HG02970 (cell line): ENCODE measurements around the gene CTU1.
"Not testable (repeated sequence)": the region's sequence is repeated elsewhere in the genome, so short reads cannot be mapped to it uniquely, and the experiment has no call there.

Experiments used
- ATAC-seq: cut with Tn5 transposase; IDR thresholded peaks from one replicate; pipeline ENCODE4 v1.9.1; 2021; ENCODE audit warnings: mild to moderate bottlenecking, moderate library complexity, moderate number of reproducible peaks; ENCODE audit not compliant: unreplicated experiment, low FRiP score

CTU1 gene

GRCh38 chr19:51108066-51108804 is at the start of gene CTU1:
Gene CTU1 (minus strand): TSS chr19:51108409. CDS start chr19:51104569, 3,840 bp downstream.
- ATAC-seq, result peak; percentile 97

- ATAC-seq, result no peak
Observed at GRCh38 chr19:51157265-51157664, 49.1 kb upstream of the CTU1 start.

GRCh38 chr19:51156710-51157109 is 48.5 kb upstream of the CTU1 start:
- no peak for ATAC-seq

GRCh38 chr19:51150627-51151026 is 42.4 kb upstream of the CTU1 start:
- ATAC-seq, result no peak

- no peak for ATAC-seq
Observed at GRCh38 chr19:51148580-51148979, 40.4 kb upstream of the CTU1 start.

GRCh38 chr19:51147663-51148062 is 39.5 kb upstream of the CTU1 start:
- no peak for ATAC-seq

- no peak for ATAC-seq
Observed at GRCh38 chr19:51146751-51147150, 38.5 kb upstream of the CTU1 start.

GRCh38 chr19:51145916-51146493 is 37.8 kb upstream of the CTU1 start:
- ATAC-seq, result no peak

- no peak for ATAC-seq
Observed at GRCh38 chr19:51144482-51145045, 36.4 kb upstream of the CTU1 start.

GRCh38 chr19:51143486-51143885 is 35.3 kb upstream of the CTU1 start:
- no peak for ATAC-seq

- not testable (repeated sequence) for ATAC-seq
Observed at GRCh38 chr19:51142809-51143475, 34.7 kb upstream of the CTU1 start.

GRCh38 chr19:51142119-51142518 is 33.9 kb upstream of the CTU1 start, which contains the start of gene SIGLEC7:
Gene SIGLEC7 (plus strand): TSS chr19:51142301. CDS start chr19:51142370, 69 bp downstream.
- ATAC-seq, result no peak

- ATAC-seq, result no peak
Observed at GRCh38 chr19:51141181-51141580, 33.0 kb upstream of the CTU1 start.

- ATAC-seq, result no peak
Observed at GRCh38 chr19:51140441-51140840, 32.2 kb upstream of the CTU1 start.

GRCh38 chr19:51139299-51140014 is 31.2 kb upstream of the CTU1 start:
- no peak for ATAC-seq

GRCh38 chr19:51138549-51138979 is 30.4 kb upstream of the CTU1 start:
- ATAC-seq, result no peak

GRCh38 chr19:51137792-51138425 is 29.7 kb upstream of the CTU1 start:
- no peak for ATAC-seq

- no peak for ATAC-seq
Observed at GRCh38 chr19:51136851-51137551, 28.8 kb upstream of the CTU1 start.

- no peak for ATAC-seq
Observed at GRCh38 chr19:51135986-51136762, 28.0 kb upstream of the CTU1 start.
